BJ (cell line): ENCODE results near the gene TMEM171. TPM values are rescaled to one million over a fixed set of nuclear protein-coding genes. Genes with fewer than 3 reads are reported as not detected.

ENCODE experiments used
- CTCF ChIA-PET: fragments of 350-600 bp; formaldehyde crosslinking; extraction: SDS; loops from one replicate; lab custom pipeline; 2021; ENCODE audit warnings: antibody characterized with exemption, inconsistent platforms; lab: Yijun Ruan, JAX
- POLR2A ChIA-PET: fragments of 300-600 bp; sonication (Branson Sonifier 250); formaldehyde crosslinking; extraction: SDS; loops from one replicate; lab custom pipeline; 2021; ENCODE audit warnings: antibody characterized with exemption; lab: Charles Lee
- DNase-seq: peaks from one replicate; pipeline ENCODE4 v3.0.0-alpha.2; 2011; ENCODE audit warnings: low read depth
- H3K27me3 ChIP-seq: 2 replicates; pipeline ENCODE4 v1.6.0; 2011; ENCODE audit warnings: low read length; ENCODE audit not compliant: control insufficient read depth, insufficient read depth
- H3K36me3 ChIP-seq: 2 replicates; pipeline ENCODE4 v1.5.1; 2011; ENCODE audit warnings: low read length; ENCODE audit not compliant: control insufficient read depth, insufficient read depth
- H3K4me3 ChIP-seq: 2 replicates; pipeline ENCODE4 v1.5.1; 2011; ENCODE audit warnings: low read depth, mild to moderate bottlenecking, control low read depth, low read length
- polyA plus RNA-seq: library from polyadenylated mRNA; depleted of rRNA; stranded (reverse); fragments of >200 nt; gene quantifications from 2 replicates; pipeline ENCODE4 v1.2.3, GENCODE V29; 2011; rRNA removed
- TF ChIP-seq, protein P1 (sequence below): IDR thresholded peaks from 2 replicates; pipeline ENCODE4 v1.5.1; 2011; ENCODE audit warnings: low read depth, mild to moderate bottlenecking, control low read depth, inconsistent platforms, low read length, moderate library complexity; ENCODE audit not compliant: insufficient read depth

The TMEM171 gene
- polyA plus RNA-seq, 1 experiment: 5.3 TPM

DNA sequence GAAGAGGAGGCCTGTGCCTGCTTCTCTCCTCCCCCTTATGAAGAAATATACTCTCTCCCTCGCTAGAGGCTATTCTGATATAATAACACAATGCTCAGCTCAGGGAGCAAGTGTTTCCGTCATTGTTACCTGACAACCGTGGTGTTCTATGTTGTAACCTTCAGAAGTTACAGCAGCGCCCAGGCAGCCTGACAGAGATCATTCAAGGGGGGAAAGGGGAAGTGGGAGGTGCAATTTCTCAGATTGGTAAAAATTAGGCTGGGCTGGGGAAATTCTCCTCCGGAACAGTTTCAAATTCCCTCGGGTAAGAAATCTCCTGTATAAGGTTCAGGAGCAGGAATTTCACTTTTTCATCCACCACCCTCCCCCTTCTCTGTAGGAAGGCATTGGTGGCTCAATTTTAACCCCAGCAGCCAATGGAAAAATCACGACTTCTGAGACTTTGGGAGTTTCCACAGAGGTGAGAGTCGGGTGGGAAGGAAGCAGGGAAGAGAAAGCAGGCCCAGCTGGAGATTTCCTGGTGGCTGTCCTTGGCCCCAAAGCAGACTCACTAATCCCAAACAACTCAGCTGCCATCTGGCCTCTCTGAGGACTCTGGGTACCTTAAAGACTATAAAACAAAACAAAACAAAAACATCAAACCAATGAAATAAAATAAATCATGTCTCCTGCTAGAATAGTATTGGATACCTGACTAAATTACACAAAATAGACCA, 53.9 kb downstream of the TMEM171 start:
- ChIA-PET POLR2A (no interaction called here), CTCF (interaction anchor here (1.5 to 1.8 kb wide), 2 partner anchors 10 to 26 kb away, joined by 3 to 4 read pairs; no protein-coding TSS in a partner anchor)
- TF ChIP-seq, protein P1, sequence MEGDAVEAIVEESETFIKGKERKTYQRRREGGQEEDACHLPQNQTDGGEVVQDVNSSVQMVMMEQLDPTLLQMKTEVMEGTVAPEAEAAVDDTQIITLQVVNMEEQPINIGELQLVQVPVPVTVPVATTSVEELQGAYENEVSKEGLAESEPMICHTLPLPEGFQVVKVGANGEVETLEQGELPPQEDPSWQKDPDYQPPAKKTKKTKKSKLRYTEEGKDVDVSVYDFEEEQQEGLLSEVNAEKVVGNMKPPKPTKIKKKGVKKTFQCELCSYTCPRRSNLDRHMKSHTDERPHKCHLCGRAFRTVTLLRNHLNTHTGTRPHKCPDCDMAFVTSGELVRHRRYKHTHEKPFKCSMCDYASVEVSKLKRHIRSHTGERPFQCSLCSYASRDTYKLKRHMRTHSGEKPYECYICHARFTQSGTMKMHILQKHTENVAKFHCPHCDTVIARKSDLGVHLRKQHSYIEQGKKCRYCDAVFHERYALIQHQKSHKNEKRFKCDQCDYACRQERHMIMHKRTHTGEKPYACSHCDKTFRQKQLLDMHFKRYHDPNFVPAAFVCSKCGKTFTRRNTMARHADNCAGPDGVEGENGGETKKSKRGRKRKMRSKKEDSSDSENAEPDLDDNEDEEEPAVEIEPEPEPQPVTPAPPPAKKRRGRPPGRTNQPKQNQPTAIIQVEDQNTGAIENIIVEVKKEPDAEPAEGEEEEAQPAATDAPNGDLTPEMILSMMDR: no peak
- Histone ChIP-seq H3K27me3 (peaks cover 13% of the 10 kb centered on the region), H3K4me3 (no peak overlapping the region), H3K36me3 (no peaks in the 10 kb centered on the region)
- DNase-seq: no peak

DNA sequence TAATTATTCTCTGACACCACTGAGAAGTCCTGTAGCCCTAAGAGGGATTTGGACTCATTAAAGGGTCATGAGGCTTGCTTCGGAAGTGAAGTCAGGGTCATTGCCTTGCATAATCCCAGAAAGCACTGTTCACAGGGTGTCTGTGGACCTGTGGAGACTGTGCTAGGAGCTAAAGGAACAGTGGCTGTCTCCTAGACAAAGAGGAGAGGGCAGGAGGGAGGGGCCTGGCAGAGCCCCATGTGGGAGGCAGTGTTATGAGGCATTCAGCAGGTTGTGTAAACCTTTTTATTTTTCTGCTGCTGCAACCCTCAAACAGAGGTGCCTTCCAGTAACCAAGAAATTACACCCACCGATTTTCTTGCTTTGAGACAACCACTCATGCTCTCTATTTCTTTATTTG, 55.9 kb downstream of the TMEM171 start:
- POLR2A ChIA-PET: no interaction called here
- Histone ChIP-seq H3K4me3 (no peak overlapping the region), H3K36me3 (no peaks in the 10 kb centered on the region), H3K27me3 (peaks cover 13% of the 10 kb centered on the region)
- DNase-seq: no peak
- TF ChIP-seq, protein P1: no peak
- CTCF ChIA-PET: interaction anchor here (0.6 to 1.2 kb wide), 2 partner anchors 40 to 257 kb away, joined by 3 read pairs; no protein-coding TSS in a partner anchor

DNA sequence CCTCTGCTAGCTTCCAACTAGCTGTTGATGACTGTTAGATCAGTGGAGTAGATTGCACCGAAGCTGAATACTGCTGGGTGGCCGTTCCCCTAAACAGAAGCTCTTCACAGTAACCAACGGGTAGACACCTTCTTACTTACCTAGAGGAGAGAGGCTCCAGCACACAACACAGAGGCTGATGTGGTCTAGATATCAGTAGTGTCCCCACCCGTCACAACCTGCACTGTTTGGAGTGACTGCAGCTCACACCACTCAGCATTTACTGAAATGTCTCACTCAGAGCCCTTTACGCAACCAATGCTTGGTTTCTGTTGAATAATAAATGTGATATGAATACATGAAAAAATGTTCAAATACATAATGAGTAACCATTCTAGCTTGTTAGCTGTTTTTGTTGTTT, 57.9 kb downstream of the TMEM171 start:
- Histone ChIP-seq H3K4me3 (no peak overlapping the region), H3K36me3 (no peaks in the 10 kb centered on the region), H3K27me3 (peaks cover 13% of the 10 kb centered on the region)
- DNase-seq: no peak
- TF ChIP-seq, protein P1: no peak
- CTCF ChIA-PET: interaction anchor here (0.7 to 2.2 kb wide), 4 partner anchors 7 to 39 kb away, joined by 4 to 7 read pairs (median 5); no protein-coding TSS in a partner anchor
- POLR2A ChIA-PET: no interaction called here

DNA sequence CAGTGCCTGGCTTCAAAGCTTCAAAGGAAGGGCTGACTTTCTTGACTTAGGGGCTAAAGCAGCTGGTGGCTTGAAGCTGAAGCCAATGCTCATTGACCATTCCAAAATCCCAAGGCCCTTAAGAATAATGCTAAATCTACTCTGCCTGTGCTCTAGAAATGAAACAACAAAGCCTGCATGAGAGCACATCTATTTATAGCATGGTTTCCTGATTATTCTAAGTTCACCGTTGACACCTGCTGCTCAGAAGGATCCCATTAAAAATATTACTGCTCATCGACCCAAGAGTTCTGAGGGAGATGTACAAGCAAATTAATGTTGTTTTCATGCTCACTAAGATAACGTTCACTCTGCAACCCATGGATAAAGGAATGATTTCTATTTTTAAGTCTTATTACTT, 59.4 kb downstream of the TMEM171 start:
- no peak for DNase-seq
- POLR2A ChIA-PET: no interaction called here

DNA sequence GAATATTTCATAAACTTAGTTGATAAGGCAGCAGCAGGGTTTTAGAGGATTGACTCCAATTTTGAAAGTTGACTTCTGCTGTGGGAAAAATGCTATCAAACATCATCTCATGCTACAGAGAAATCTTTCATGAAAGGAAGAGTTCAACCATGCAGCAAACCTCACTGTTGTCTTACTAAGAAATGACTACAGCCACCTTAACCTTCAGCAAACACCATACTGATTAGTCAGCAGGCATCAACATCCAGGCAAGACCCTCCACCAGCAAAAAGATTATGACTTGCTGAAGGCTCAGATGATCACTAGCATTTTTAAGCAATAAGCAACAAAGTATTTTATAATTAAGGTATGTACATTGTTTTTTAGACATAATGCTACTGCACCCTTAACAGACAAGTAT, 60.2 kb downstream of the TMEM171 start:
- Histone ChIP-seq H3K36me3 (no peaks in the 10 kb centered on the region), H3K4me3 (no peak overlapping the region), H3K27me3 (peaks cover 11% of the 10 kb centered on the region)
- ChIA-PET CTCF (no interaction called here), POLR2A (no interaction called here)
- no peak for DNase-seq
- TF ChIP-seq, protein P1: no peak

More for the DNA sequence above, 59.4 kb downstream of the TMEM171 start:
- no peak overlapping the region for H3K4me3 ChIP-seq
- no peaks in the 10 kb centered on the region for H3K36me3 ChIP-seq
- TF ChIP-seq, protein P1: no peak
- peaks cover 11% of the 10 kb centered on the region for H3K27me3 ChIP-seq
- CTCF ChIA-PET: interaction anchor here (0.6 to 2.2 kb wide), 2 partner anchors 8 to 58 kb away, joined by 3 to 6 read pairs; no protein-coding TSS in a partner anchor

Other genes with a start within 250 kb of the TMEM171 start
- 15.7 and 15.8 TPM in 2 replicates for gene FCHO2, start 164.5 kb upstream of the TMEM171 start, polyA plus RNA-seq
- gene TMEM174, start 52.6 kb downstream of the TMEM171 start, polyA plus RNA-seq: not detected in 2 replicates